ENCODE results near the gene DARS1.
"Not testable (repeated sequence)": the region's sequence is repeated elsewhere in the genome, so short reads cannot be mapped to it uniquely, and the experiment has no call there.

Gene DARS1

GRCh38 chr2:135945526-135945925, 39.9 kb downstream of the DARS1 start:
- no peak for DNase-seq (ENCODE audit: low spot score)

GRCh38 chr2:135944625-135945024, 40.8 kb downstream of the DARS1 start:
- DNase-seq (ENCODE audit: low spot score): no peak

- no peak for DNase-seq (ENCODE audit: low spot score)
Observed at GRCh38 chr2:135942936-135943688, 42.3 kb downstream of the DARS1 start.

GRCh38 chr2:135936524-135936923, 48.9 kb downstream of the DARS1 start:
- DNase-seq (ENCODE audit: low spot score): no peak

GRCh38 chr2:135935914-135936313, 49.5 kb downstream of the DARS1 start:
- no peak for DNase-seq (ENCODE audit: low spot score)

- no peak for DNase-seq (ENCODE audit: low spot score)
Observed at GRCh38 chr2:135931776-135932443, 53.5 kb downstream of the DARS1 start.

GRCh38 chr2:135926605-135927004, 58.8 kb downstream of the DARS1 start:
- DNase-seq (ENCODE audit: low spot score): no peak

GRCh38 chr2:135925571-135925970, 59.9 kb downstream of the DARS1 start:
- DNase-seq (ENCODE audit: low spot score): no peak

- no peak for DNase-seq (ENCODE audit: low spot score)
Observed at GRCh38 chr2:135916207-135916606, 69.2 kb downstream of the DARS1 start.

GRCh38 chr2:135914485-135914884, 70.9 kb downstream of the DARS1 start:
- no peak for DNase-seq (ENCODE audit: low spot score)

GRCh38 chr2:135913727-135914365, 71.6 kb downstream of the DARS1 start:
- DNase-seq (ENCODE audit: low spot score): no peak

GRCh38 chr2:135909976-135910375, 75.5 kb downstream of the DARS1 start:
- DNase-seq (ENCODE audit: low spot score): no peak

GRCh38 chr2:135905679-135906078, 79.7 kb downstream of the DARS1 start:
- DNase-seq (ENCODE audit: low spot score): no peak

GRCh38 chr2:135904341-135904989, 81.0 kb downstream of the DARS1 start:
- DNase-seq (ENCODE audit: low spot score): no peak

- DNase-seq (ENCODE audit: low spot score): no peak
Observed at GRCh38 chr2:135903650-135904049, 81.8 kb downstream of the DARS1 start.

- no peak for DNase-seq (ENCODE audit: low spot score)
Observed at GRCh38 chr2:135899567-135899966, 85.9 kb downstream of the DARS1 start.

- DNase-seq (ENCODE audit: low spot score): no peak
Observed at GRCh38 chr2:135898234-135898786, 87.1 kb downstream of the DARS1 start.

- DNase-seq (ENCODE audit: low spot score): no peak
Observed at GRCh38 chr2:135894930-135895329, 90.5 kb downstream of the DARS1 start.

GRCh38 chr2:135893374-135893794, 92.0 kb downstream of the DARS1 start:
- no peak for DNase-seq (ENCODE audit: low spot score)

- no peak for DNase-seq (ENCODE audit: low spot score)
Observed at GRCh38 chr2:135890835-135891234, 94.6 kb downstream of the DARS1 start.

- no peak for DNase-seq (ENCODE audit: low spot score)
Observed at GRCh38 chr2:135890149-135890548, 95.3 kb downstream of the DARS1 start.

- DNase-seq (ENCODE audit: low spot score): not testable (repeated sequence)
Observed at GRCh38 chr2:135888587-135888986, 96.8 kb downstream of the DARS1 start.
